Measurements from ENCODE around the gene TOMM34. TPM values are rescaled to one million over a fixed set of nuclear protein-coding genes. Genes with fewer than 3 reads are reported as not detected.

The TOMM34 gene
- polyA plus RNA-seq, 1 of the 3 experiments (the other 2 are of a cell fraction) = 40.5 TPM

GRCh38 chr20:44928595-44928994 is 31.6 kb downstream of the TOMM34 start:
- H3K27ac ChIP-seq (ENCODE audit: low read depth in 2 of 2, low read length in 1 of 2) = no peak overlapping the region
- H3F3A ChIP-seq (replicated peaks; ENCODE audit: insufficient read depth) = no peaks in the 10 kb centered on the region
- no peaks in the 10 kb centered on the region for H3K79me2 ChIP-seq (ENCODE audit: insufficient read depth)
- no peak overlapping the region for H3K4me3 ChIP-seq (ENCODE audit: low read depth in 2 of 2, low read length in 1 of 2)
- H4K20me1 ChIP-seq (ENCODE audit: insufficient read depth) = no peaks in the 10 kb centered on the region
- H3K4me1 ChIP-seq (ENCODE audit: control insufficient read depth in 1 of 2, insufficient read depth in 2 of 2, low read depth in 1 of 2, low read length in 1 of 2) = no peaks in the 10 kb centered on the region; a peak in 1 of 4 replicates
- H3K9me2 ChIP-seq = no peaks in the 10 kb centered on the region
- WGBS (ENCODE audit: low lambda C conversion rate) = 96% methylated on average over 3 of the region's 3 CpGs
- no peak overlapping the region for H2AFZ ChIP-seq (ENCODE audit: low read depth)
- peaks cover 6 to 28% of the 10 kb centered on the region in 2 experiments for H3K36me3 ChIP-seq (replicated peaks in 1 of 2; ENCODE audit: control insufficient read depth in 1 of 2, insufficient read depth in 2 of 2, low read length in 1 of 2)
- no peak overlapping the region for H3K4me2 ChIP-seq
- POLR2A ChIA-PET = no interaction called here
- no peaks in the 10 kb centered on the region for H3K9me3 ChIP-seq
- CTCF ChIA-PET = no interaction called here
- no peaks in the 10 kb centered on the region for H3K27me3 ChIP-seq (ENCODE audit: insufficient read depth)
- H3K9ac ChIP-seq = no peak overlapping the region
- TF ChIP-seq TAF1 (IDR thresholded peaks at IDR 0.05; ENCODE audit: borderline replicate concordance, low read depth, low read length) (no peak), PBX3 (IDR thresholded peaks at IDR 0.05) (no peak), RFX5 (IDR thresholded peaks at IDR 0.05; ENCODE audit: low read length) (no peak), RCOR1 (IDR thresholded peaks at IDR 0.05; ENCODE audit: low read length) (no peak), EP300 (IDR thresholded peaks at IDR 0.05; ENCODE audit: borderline replicate concordance in 1 of 2, low read depth in 1 of 2, low read length in 1 of 2) (no peak), GABPA (IDR thresholded peaks at IDR 0.05; ENCODE audit: low read depth) (no peak), CHD2 (IDR thresholded peaks at IDR 0.05; ENCODE audit: low read length, partially characterized antibody) (no peak), YY1 (IDR thresholded peaks at IDR 0.05; ENCODE audit: low read depth) (no peak), ELF1 (IDR thresholded peaks at IDR 0.05) (no peak)
- DNase-seq = no peak

GRCh38 chr20:44924541-44924940 is 35.7 kb downstream of the TOMM34 start:
- no peak overlapping the region for H3K4me3 ChIP-seq (ENCODE audit: low read depth in 2 of 2, low read length in 1 of 2)
- no peaks in the 10 kb centered on the region for H3K27me3 ChIP-seq (ENCODE audit: insufficient read depth)
- no peak overlapping the region for H3K27ac ChIP-seq (ENCODE audit: low read depth in 2 of 2, low read length in 1 of 2)
- H2AFZ ChIP-seq (ENCODE audit: low read depth) = no peak overlapping the region
- 83% methylated on average over 4 of the region's 4 CpGs for WGBS (ENCODE audit: low lambda C conversion rate)
- peak; percentile 48 for DNase-seq
- no peaks in the 10 kb centered on the region for H3K9me3 ChIP-seq
- no peaks in the 10 kb centered on the region for H4K20me1 ChIP-seq (ENCODE audit: insufficient read depth)
- no peaks in the 10 kb centered on the region for H3K79me2 ChIP-seq (ENCODE audit: insufficient read depth)
- peaks cover 6 to 31% of the 10 kb centered on the region in 2 experiments for H3K36me3 ChIP-seq (replicated peaks in 1 of 2; ENCODE audit: control insufficient read depth in 1 of 2, insufficient read depth in 2 of 2, low read length in 1 of 2)
- H3K9me2 ChIP-seq = no peaks in the 10 kb centered on the region
- POLR2A ChIA-PET = no interaction called here
- no peak overlapping the region for H3K9ac ChIP-seq
- H3K4me2 ChIP-seq = no peak overlapping the region
- H3K4me1 ChIP-seq (ENCODE audit: control insufficient read depth in 1 of 2, insufficient read depth in 2 of 2, low read depth in 1 of 2, low read length in 1 of 2) = no peaks in the 10 kb centered on the region; a peak in 1 of 4 replicates
- no peaks in the 10 kb centered on the region for H3F3A ChIP-seq (replicated peaks; ENCODE audit: insufficient read depth)
- CTCF ChIA-PET = interaction anchor here (1.3 kb wide), 2 partner anchors 12 to 25 kb away, joined by 3 to 4 read pairs; no protein-coding TSS in a partner anchor
- TF ChIP-seq FOSL2 (IDR thresholded peaks at IDR 0.05; ENCODE audit: borderline replicate concordance, low read depth) = no peak
- TF ChIP-seq GATA2 (CRISPR knock-in tag; IDR thresholded peaks at IDR 0.05) = peak; percentile 46; the same call in 1 of the 2 replicates

- no peaks in the 10 kb centered on the region for H3F3A ChIP-seq (replicated peaks; ENCODE audit: insufficient read depth)
- H3K9ac ChIP-seq = no peak overlapping the region
- no peak overlapping the region for H2AFZ ChIP-seq (ENCODE audit: low read depth)
- DNase-seq = no peak
- POLR2A ChIA-PET = no interaction called here
- CTCF ChIA-PET = no interaction called here
- H3K4me3 ChIP-seq (ENCODE audit: low read depth in 2 of 2, low read length in 1 of 2) = no peak overlapping the region
- no peaks in the 10 kb centered on the region for H3K27me3 ChIP-seq (ENCODE audit: insufficient read depth)
- H3K4me2 ChIP-seq = no peak overlapping the region
- H3K27ac ChIP-seq (ENCODE audit: low read depth in 2 of 2, low read length in 1 of 2) = no peak overlapping the region
- TF ChIP-seq JUND (IDR thresholded peaks at IDR 0.05) (no peak), GABPA (IDR thresholded peaks at IDR 0.05; ENCODE audit: low read depth) (no peak), USF2 (IDR thresholded peaks at IDR 0.05; ENCODE audit: borderline replicate concordance, low read depth, low read length) (no peak), IRF3 (IDR thresholded peaks at IDR 0.05; ENCODE audit: low read depth, low read length) (no peak), CHD2 (IDR thresholded peaks at IDR 0.05; ENCODE audit: low read length, partially characterized antibody) (no peak), POLR2AphosphoS5 (IDR thresholded peaks at IDR 0.05; ENCODE audit: low read depth, low read length) (no peak)
- 94% methylated on average over 14 of the region's 14 CpGs for WGBS (ENCODE audit: low lambda C conversion rate)
- peaks cover 14 to 46% of the 10 kb centered on the region in 2 experiments for H3K36me3 ChIP-seq (replicated peaks in 1 of 2; ENCODE audit: control insufficient read depth in 1 of 2, insufficient read depth in 2 of 2, low read length in 1 of 2)
- H3K79me2 ChIP-seq (ENCODE audit: insufficient read depth) = no peaks in the 10 kb centered on the region
- no peaks in the 10 kb centered on the region for H3K9me2 ChIP-seq
- no peaks in the 10 kb centered on the region; a peak in 1 of 4 replicates for H3K4me1 ChIP-seq (ENCODE audit: control insufficient read depth in 1 of 2, insufficient read depth in 2 of 2, low read depth in 1 of 2, low read length in 1 of 2)
- H4K20me1 ChIP-seq (ENCODE audit: insufficient read depth) = no peaks in the 10 kb centered on the region
- H3K9me3 ChIP-seq = no peaks in the 10 kb centered on the region
These were observed 38.8 kb downstream of the TOMM34 start for GRCh38 chr20:44921447-44921846.

Data from SK-N-SH (cell line).